Colon (tissue), 2 donors: ENCODE results near the gene TNFRSF17.
"Not testable (repeated sequence)": the region's sequence is repeated elsewhere in the genome, so short reads cannot be mapped to it uniquely, and the experiment has no call there.

Experiments used
- FAIRE-seq: peaks from 2 replicates; lab custom pipeline; 2012; peaks lifted over from hg19 to GRCh38; lab: Jason Lieb, UNC
- donor health status: control.
- donor health status: control.

Gene TNFRSF17

GRCh38 chr16:11964761-11965551 lies at the start of gene TNFRSF17:
TNFRSF17 (plus strand) TSS chr16:11965210; CDS start chr16:11965325, 115 bp downstream.
- FAIRE-seq: no peak

DNA sequence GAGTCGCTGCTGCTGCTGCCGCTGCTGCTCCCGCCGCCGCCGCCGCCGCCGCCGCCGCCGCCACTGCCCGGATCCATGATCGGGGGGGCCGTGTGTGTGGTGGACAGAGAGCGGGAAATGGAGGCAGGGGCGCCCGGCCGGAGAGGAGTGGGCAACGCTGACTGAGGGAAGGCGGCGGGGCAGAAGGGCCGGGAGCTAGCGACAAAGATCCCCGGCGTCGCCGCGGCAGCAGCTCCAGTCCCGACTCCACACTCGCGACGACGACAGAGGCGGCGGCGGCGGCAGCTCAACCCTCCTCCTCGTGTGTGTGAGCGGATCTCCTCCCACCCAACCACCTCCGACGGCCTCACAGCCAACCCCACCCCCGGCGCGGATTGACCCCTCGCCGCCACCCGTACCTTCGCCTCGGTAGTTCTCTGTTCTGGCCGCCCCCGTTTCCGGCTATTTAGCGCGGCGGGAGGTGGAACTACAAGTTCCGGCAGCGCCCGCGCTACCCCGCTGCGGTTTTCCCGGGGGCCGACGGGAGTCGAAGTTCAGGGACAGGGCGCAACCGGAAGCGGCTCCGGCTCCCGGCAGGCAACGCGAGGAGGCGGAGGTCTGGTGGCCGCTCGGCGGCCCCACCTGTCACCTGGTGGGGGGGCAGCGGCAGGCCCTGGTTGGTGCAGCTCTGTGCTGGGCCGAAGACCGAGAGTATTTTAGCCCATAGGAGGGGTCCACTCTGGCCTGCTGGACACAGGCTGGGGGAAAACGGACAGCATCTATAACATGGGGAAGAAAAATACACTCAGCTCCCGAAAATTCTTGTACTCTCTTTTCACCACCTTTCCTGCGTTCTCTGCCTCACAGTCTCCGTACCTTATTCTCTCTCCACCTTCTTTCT lies 49.1 kb upstream of the TNFRSF17 start, which contains the start of gene GSPT1:
Gene GSPT1, minus strand, starts transcription at position 313 of the 880 bp plus-strand sequence. Its CDS starts 236 bp downstream, at position 77.
- no peak for FAIRE-seq

DNA sequence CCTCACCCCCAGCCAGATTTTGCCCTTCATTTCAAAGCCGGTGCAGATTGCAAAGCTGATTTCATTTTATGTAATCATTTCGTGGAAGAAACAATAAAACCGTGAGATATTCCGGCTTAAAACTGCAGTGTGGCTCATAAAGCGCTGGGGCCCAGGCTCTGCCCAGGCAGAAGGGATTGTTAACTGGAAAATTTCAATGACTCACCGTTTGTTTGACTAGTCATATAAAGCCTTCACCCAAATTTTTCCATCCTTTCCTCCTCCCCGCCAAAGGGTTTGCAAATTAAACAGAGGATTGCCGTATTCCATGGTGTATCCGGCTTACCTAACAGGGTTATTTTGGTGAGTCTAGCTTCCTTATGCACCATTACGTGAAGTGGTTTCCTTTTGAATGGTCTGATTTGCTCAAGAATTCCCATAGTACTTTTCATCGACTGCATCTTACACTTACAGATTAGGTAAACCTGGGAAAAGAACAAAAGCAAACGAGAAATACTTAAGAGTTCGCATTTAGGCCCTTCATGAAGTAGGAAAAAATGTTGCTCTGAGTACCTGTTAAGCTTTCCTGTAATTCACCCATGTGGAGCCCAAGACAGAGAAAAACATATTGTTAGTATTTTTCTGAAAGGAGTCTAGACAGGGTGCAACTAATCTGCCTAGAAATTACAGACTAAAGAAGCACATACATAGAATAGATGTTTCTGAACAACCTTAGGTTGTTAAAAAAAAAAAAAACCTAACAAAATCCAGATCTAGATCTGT lies 48.3 kb upstream of the TNFRSF17 start:
- FAIRE-seq: no peak

DNA sequence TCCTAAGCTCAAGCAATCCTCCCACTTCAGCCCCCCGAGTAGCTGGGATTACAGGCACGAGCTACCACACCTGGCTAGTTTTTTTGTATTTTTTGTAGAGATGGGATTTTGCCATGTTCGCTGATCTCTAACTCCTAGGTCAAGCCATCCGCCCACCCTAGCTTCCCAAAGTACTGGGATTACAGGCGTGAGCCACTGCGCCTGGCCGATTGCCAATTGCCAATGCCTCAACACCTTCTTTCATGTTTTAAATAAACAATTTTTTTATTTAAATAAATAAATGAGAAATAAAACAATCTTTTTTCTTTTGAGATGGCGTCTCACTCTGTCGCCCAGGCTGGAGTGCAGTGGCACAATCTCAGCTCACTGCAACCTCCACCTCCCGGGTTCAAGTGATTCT lies 41.0 kb upstream of the TNFRSF17 start:
- not testable (repeated sequence) for FAIRE-seq

DNA sequence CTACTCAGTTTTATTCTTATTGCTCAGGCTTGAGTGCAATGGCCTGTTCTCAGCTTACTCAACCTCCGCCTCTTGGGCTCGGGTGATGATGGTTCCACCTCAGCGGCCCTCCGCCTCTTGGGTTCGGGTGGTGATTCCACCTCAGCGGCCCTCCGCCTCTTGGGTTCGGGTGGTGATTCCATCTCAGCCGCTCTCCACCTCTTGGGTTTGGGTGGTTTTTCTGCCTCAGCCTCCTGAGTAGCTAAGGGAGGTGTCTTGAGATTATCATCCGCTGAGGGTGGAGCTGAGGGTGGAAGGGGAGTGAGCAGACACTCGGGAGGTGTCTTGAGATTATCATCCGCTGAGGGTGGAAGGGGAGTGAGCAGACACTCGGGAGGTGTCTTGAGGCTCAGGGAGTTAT lies 37.7 kb upstream of the TNFRSF17 start:
- FAIRE-seq: not testable (repeated sequence)

DNA sequence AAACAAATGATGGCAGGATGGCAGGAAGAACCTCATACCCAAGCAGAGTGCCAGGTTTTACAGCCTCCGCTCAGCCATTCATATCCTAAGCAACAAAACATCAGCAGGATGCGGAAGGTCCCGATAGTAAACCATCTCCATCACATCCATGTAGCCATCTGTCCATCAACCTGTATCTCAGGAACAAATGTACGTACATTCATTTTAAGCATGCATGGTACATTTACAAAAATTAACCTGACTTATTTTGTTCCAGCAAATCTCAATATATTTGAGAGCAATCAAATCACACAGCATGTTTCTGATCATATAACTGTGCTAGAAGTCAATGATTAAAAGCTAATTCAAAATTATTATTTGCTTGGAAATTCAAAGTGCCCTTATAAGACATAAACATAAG lies 23.1 kb upstream of the TNFRSF17 start, which contains the start of gene NPIPB2:
Gene NPIPB2, minus strand, starts transcription at position 101 of the 400 bp plus-strand sequence. Its CDS starts 0 bp downstream, at position 101.
- not testable (repeated sequence) for FAIRE-seq

- FAIRE-seq: no peak
Observed at GRCh38 chr16:11946433-11946832, 18.6 kb upstream of the TNFRSF17 start.

DNA sequence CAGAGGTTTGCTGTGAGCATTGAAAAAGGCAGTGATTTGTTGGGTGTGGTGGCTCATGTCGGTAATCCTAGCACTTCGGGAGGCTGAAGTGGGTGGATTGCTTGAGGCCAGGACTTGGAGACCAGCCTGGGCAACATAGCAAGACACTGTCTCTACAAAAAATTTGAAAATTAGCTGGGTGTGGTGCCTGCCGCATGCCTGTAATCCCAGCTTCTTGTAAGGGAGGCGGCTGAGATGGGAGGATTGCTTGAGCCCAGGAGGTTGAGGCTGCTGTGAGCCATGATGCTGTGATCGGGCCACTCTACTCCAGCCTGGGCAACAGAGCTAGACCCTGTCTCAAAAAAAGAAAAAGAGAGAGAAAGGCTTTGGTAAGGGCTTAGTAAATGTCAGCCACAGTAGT lies 16.2 kb upstream of the TNFRSF17 start:
- no peak for FAIRE-seq

GRCh38 chr16:11949527-11949926 lies 15.5 kb upstream of the TNFRSF17 start:
- no peak for FAIRE-seq

DNA sequence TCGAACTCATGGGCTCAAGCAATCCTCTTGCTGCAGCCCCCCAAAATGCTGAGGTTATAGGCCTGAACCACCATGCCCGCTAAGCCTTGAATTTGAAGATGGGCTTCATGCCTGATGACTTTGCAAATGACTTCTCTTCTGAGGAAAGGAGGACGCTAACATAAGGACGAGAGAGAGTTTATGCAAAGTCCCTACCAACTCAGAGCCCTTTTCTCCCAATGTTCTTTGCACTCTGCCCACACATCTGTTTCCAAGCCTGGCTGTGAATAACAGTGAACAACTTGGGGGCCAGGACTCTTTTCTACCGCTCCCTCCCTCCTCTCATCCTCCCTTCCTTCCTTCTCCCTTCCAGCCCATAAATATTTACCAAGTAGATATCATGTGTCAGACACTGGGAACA lies 14.6 kb upstream of the TNFRSF17 start:
- FAIRE-seq: no peak

DNA sequence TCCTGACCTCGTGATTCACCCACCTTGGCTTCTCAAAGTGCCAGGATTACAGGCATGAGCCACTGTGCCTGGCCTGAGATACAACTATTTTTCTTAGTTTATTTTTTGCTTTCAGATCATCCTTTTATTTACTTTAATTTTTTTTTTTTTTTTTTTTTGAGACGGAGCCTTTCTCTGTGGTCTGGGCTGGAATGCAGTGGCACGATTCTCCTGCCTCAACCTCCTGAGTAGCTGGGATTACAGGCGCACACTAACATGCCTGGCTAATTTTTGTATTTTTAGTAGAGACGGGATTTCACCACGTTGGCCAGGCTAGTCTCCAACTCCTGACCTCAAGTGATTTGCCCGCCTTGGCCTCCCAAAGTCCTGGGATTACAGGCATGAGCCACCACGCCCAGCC lies 11.4 kb upstream of the TNFRSF17 start:
- FAIRE-seq: not testable (repeated sequence)

DNA sequence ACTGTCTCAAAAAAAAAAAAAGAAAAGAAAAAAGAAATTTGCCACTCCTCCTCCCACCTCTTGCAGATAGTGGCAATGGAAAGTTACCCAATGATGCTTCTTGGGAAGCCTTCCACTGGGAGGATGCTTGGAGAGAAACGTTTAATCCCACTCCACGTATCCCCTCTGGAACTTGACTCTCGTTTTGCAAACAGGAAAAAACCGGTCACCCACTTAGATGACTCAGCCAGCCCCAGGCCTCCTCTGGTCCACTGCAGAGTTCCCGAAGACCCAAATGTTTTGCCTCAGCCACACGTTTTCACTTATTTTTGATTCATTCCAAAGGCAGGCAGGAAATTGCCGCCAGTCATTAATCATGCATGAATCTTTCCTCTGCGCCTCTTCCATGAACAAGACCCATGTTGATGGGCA lies 9.3 kb upstream of the TNFRSF17 start:
- FAIRE-seq: no peak

- FAIRE-seq: no peak
Observed at GRCh38 chr16:11956558-11956957, 8.5 kb upstream of the TNFRSF17 start.

DNA sequence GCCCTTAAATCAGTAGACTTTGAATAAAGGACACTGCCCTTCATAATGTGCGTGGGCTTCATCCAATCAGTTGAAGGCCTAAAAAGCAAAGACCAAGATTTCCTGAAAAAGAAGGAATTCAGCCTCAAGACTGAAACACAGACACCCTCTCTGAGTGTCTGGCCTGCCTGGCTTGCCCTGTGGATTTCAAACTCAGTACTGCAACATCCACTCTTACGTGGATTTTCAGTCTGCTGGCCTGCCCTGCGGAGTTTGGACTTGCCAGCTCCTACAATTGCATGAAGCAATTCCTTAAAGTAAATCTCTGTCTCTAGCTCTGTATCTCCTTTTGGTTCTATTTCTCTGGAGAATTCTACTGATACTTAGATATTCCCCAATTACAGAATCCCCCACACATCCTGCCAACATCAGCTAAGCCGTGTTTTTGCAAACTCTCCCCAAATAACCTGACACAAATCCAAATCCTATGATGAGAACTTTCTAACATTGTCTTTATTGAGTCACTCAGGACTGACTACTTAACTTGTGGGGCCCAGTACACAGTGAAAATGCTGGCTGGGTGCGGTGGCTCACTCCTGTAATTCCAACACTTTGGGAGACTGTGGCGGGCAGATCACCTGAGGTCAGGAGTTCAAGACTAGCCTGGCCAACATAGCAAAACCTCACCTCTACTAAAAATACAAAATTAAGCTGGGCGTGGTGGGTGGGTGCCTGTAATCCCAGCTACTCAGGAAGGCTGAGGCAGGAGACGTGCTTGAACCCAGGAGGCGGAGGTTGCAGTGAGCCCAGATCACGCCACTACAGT lies 7.2 kb upstream of the TNFRSF17 start:
- FAIRE-seq: no peak

DNA sequence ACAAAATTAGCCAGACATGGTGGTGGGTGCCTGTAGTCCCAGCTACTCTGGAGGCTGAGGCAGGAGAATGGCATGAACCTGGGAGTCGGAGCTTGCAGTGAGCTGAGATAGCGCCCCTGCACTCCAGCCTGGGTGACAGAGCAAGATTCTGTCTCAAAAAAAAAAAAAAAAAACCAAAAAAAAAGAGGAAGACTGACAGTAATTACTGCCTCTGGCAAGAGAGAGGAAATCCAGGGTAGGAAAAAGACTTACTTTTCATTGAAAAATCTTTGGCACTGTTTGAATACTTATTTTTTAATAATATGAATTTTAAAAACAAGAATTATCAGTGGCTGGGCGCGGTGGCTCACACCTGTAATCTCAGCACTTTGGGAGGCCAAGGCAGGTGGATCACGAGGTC lies 2.6 kb upstream of the TNFRSF17 start:
- FAIRE-seq: not testable (repeated sequence)

- FAIRE-seq: not testable (repeated sequence)
Observed at GRCh38 chr16:11962978-11963377, 2.0 kb upstream of the TNFRSF17 start.

- FAIRE-seq: no peak
Observed at GRCh38 chr16:11963706-11964105, 1.3 kb upstream of the TNFRSF17 start.

DNA sequence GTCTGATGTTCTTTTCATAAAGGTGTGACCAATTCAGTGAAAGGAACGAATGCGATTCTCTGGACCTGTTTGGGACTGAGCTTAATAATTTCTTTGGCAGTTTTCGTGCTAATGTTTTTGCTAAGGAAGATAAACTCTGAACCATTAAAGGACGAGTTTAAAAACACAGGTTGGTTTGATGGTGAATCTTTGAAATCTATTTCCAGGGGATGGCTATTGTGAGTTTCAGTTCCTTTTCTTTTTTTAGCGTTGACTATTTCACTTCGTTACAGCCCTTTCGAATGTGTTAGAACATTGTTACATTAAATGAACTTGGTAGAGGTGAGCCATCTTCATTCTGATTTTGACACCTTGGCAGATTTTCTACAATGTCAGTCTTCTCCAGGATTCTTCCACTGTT lies 1.2 kb downstream of the TNFRSF17 start:
- FAIRE-seq: no peak

DNA sequence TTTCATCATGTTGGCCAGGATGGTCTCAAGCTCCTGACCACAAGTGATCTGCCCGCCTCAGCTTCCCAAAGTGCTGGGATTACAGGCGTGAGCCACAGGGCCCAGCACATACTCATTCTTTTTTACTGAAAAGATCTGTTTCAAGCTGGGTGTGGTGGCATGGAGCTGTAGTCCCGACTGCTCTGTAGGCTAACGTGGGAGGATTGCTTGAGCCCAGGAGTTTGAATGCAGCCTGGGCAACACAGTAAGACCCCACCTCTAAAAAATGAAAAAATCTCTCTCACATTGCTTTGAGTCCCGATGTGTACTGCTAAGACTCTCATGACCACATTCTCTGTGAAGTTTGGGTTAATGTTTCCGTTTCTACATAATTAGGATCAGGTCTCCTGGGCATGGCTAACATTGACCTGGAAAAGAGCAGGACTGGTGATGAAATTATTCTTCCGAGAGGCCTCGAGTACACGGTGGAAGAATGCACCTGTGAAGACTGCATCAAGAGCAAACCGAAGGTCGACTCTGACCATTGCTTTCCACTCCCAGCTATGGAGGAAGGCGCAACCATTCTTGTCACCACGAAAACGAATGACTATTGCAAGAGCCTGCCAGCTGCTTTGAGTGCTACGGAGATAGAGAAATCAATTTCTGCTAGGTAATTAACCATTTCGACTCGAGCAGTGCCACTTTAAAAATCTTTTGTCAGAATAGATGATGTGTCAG lies 2.3 kb downstream of the TNFRSF17 start:
- FAIRE-seq: no peak

GRCh38 chr16:11968577-11968976 lies 3.6 kb downstream of the TNFRSF17 start:
- no peak for FAIRE-seq

DNA sequence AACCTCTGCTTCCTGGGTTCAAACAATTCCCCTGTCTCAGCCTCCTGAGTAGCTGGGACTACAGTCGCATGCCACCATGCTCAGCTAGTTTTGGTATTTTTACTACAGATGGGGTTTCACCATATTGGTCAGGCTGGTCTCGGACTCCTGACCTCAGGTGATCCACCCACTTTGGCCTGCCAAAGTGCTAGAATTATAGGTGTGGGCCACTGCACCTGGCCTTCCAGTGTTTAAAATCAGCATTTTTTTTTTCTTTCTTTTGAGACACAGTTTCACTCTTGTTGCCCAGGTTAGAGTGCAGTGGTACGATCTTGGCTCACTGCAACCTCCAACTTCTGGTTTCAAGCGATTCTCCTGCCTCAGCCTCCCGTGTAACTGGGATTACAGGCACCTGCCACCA lies 5.3 kb downstream of the TNFRSF17 start:
- not testable (repeated sequence) for FAIRE-seq
